NCI-H1048 (cell line): ENCODE data around the gene GPATCH1.

Source experiments
- DNase-seq: peaks from one replicate; lab custom pipeline; 2025; lab: John Stamatoyannopoulos, UW

Gene GPATCH1

GRCh38 chr19:33063356-33063752 lies 17.6 kb upstream of the GPATCH1 start:
- no peak for DNase-seq

- no peak for DNase-seq
Observed at GRCh38 chr19:33063753-33064457, 17.1 kb upstream of the GPATCH1 start.

- no peak for DNase-seq
Observed at GRCh38 chr19:33064458-33064791, 16.6 kb upstream of the GPATCH1 start.

GRCh38 chr19:33064792-33065550 lies 16.0 kb upstream of the GPATCH1 start, which contains the start of gene RHPN2:
Gene RHPN2 (minus strand): TSS chr19:33064888. CDS start chr19:33064852, 36 bp downstream.
- peak; percentile 43 for DNase-seq

- DNase-seq = no peak
Observed at GRCh38 chr19:33066543-33066942, 14.4 kb upstream of the GPATCH1 start.

- no peak for DNase-seq
Observed at GRCh38 chr19:33067121-33067520, 13.9 kb upstream of the GPATCH1 start.

- no peak for DNase-seq
Observed at GRCh38 chr19:33071887-33072286, 9.1 kb upstream of the GPATCH1 start.

- DNase-seq = no peak
Observed at GRCh38 chr19:33075519-33075918, 5.5 kb upstream of the GPATCH1 start.

- DNase-seq = no peak
Observed at GRCh38 chr19:33085570-33086128, 4.7 kb downstream of the GPATCH1 start.

GRCh38 chr19:33086955-33087354 lies 6.0 kb downstream of the GPATCH1 start:
- DNase-seq = no peak

GRCh38 chr19:33089010-33089409 lies 8.0 kb downstream of the GPATCH1 start:
- no peak for DNase-seq

- DNase-seq = no peak
Observed at GRCh38 chr19:33090179-33090578, 9.2 kb downstream of the GPATCH1 start.

GRCh38 chr19:33093420-33094210 lies 12.6 kb downstream of the GPATCH1 start:
- DNase-seq = no peak

GRCh38 chr19:33094436-33095067 lies 13.6 kb downstream of the GPATCH1 start:
- no peak for DNase-seq

- DNase-seq = no peak
Observed at GRCh38 chr19:33096005-33096404, 15.0 kb downstream of the GPATCH1 start.

GRCh38 chr19:33098055-33098534 lies 17.1 kb downstream of the GPATCH1 start:
- no peak for DNase-seq

GRCh38 chr19:33100894-33101644 lies 20.1 kb downstream of the GPATCH1 start:
- DNase-seq = no peak

GRCh38 chr19:33102893-33103292 lies 21.9 kb downstream of the GPATCH1 start:
- no peak for DNase-seq

GRCh38 chr19:33108161-33108560 lies 27.2 kb downstream of the GPATCH1 start:
- DNase-seq = no peak

GRCh38 chr19:33110137-33110910 lies 29.3 kb downstream of the GPATCH1 start:
- DNase-seq = no peak
